ENCODE data around the gene TNIP2.
"Not testable (repeated sequence)": the region's sequence is repeated elsewhere in the genome, so short reads cannot be mapped to it uniquely, and the experiment has no call there.

The TNIP2 gene

DNA sequence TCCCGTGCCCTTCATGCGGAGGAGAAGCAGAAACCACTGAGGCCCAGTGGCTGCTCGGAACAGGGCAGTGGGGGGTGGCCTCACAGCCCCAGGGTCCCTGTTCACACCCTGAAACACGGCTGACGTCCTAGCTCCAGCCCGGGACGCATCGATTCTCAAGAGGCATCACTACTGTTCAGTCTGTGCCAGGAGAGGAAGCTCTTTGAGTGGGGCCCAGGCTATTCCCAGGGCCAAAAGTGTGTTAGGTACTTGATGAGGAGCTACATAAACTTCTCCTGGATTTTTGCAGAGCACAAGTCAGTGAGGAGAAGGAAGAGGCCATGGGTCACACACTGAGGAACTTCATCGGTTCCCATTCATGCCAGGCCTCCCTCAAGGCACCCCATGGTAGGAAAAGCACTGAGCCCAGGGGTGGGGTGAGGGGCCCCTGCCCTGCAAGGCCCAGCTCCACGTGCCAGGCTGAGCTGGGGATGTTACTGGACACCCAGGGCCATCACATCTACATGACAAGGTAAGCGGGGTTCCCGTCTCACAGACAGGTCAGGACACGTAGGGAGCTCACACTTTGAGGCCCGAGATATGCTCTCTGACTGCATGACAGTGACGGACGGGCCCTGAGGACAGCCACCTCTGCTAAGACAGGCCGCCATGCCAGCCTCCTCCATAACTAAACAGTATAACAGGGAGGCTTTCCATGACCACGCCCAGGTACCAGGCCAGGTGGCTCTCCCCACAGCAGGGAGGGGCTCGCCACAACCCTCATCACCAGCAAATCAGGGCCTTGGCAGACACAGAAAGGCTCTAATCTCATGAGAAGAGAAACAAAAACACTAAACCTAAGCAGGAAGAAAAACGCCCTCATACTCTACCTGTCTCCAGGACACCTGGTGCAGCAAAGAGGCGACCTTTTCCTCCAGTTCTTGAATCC, 12.4 kb downstream of the TNIP2 start:
- DNase-seq = no peak

GRCh38 chr4:2742823-2743517, 13.2 kb downstream of the TNIP2 start:
- no peak for DNase-seq

DNA sequence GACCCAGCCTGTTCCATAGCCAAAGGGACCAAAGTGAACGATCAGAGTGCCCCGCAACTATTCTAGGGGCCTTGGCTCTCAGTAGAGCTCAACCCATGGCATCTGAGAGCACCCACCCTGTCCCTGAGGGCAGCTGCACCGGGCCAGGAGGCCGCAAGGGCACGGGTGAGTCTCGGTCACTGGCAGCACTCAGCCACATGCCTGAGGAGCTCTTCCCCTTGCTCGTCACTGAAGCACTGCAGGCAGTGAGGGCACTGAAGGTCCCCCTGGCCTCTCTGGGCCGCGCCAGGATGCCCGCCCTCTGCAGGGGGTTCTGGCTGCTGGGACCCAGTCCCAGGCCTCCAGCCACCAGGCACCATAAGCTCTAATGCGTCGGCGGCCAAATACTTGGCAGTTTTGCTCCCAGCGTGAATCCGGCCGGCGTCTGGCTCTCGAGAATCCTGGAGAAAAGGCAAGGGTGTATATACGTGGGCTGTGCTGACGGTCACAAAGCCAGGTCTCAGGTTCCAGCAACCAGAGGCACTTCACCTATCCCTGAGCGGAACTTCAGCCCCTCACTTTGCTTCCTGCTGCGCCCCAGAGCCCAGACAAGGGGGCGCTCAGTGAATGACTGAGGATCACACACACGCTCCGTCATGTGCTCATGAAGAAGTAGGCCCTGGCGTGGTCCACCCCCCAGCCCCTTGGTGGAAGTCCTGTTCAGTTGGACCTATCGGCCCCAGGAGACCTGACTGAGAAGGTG, 13.9 kb downstream of the TNIP2 start:
- DNase-seq = no peak

- no peak for DNase-seq
Measured at GRCh38 chr4:2741626-2742025, 14.5 kb downstream of the TNIP2 start.

DNA sequence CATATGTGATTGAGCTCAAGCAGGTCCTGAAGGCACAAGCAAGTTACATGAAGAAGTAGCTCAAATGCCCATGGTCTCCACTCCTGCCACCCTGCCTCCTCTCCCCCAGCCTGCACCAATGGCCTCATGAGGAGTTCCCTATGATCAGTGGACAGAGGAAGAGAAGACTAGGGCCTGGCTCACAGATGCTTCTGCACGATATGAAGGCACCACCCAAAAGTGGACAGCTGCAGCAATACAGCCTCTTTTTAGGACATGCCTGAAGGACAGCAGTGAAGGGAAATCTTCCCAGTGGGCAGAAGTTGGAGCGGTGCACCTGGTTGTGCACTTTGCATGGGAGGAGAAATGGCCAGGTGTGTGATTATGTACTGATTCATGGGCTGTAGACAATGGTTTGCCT, 17.8 kb downstream of the TNIP2 start:
- not testable (repeated sequence) for DNase-seq

- DNase-seq = no peak
Measured at GRCh38 chr4:2735869-2736268, 20.3 kb downstream of the TNIP2 start.

- DNase-seq = no peak
Measured at GRCh38 chr4:2734612-2735011, 21.5 kb downstream of the TNIP2 start.

DNA sequence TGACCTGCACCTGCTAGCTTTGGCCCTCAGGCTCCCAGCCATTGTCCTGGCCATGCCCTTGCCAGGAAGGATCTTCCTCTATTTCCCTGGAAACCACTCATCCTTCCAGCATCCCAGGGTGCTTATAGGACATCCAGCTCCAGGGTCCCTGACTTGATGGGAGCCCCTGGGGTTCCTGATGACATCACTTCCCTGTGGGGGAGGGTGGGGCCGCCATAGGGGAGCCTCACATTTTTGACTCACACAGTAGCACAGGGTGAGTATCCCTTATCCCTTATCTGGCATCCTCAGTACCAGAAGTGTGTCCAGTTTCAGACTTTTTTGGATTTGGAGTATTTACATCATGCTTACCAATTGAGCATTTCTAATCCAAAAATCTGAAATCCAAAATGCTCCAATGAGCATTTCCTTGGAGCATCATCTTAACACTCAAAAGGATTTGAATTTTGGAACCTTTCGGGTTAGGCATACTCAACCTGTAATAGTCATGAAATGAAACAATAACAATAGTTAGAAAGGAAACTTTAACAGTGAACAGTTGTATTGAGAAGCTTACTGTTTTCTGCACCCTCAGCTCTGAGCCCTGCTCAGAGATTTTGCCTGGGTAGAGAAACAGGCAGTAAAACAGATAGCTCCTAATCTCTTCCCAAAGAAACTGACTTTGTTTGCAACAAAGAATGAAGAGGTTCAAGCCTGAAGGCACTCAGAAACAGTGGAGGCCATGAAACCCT, 22.1 kb downstream of the TNIP2 start:
- DNase-seq = no peak

GRCh38 chr4:2733001-2733843, 22.9 kb downstream of the TNIP2 start:
- no peak for DNase-seq

- DNase-seq = no peak
Measured at GRCh38 chr4:2732526-2732925, 23.6 kb downstream of the TNIP2 start.

- no peak for DNase-seq
Measured at GRCh38 chr4:2731907-2732317, 24.2 kb downstream of the TNIP2 start.

GRCh38 chr4:2729533-2729875, 26.6 kb downstream of the TNIP2 start:
- no peak for DNase-seq

- DNase-seq = no peak
Measured at GRCh38 chr4:2728806-2729532, 27.2 kb downstream of the TNIP2 start.

- DNase-seq = no peak
Measured at GRCh38 chr4:2728221-2728620, 27.9 kb downstream of the TNIP2 start.

DNA sequence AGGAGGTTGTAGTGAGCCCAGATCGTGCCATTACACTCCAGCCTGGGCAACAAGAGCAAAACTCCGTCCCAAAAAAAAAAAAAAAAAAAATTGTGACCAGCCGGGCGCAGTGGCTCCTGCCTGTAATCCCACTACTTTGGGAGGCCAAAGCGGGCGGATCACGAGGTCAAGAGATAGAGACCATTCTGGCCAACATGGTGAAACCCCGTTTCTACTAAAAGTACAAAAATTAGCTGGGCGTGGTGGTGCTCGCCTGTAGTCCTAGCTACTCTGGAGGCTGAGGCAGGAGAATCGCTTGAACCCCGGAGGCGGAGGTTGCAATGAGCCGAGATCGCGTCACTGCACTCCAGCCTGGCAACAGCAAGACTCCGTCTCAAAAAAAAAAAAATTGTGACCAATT, 29.3 kb downstream of the TNIP2 start:
- DNase-seq = not testable (repeated sequence)

DNA sequence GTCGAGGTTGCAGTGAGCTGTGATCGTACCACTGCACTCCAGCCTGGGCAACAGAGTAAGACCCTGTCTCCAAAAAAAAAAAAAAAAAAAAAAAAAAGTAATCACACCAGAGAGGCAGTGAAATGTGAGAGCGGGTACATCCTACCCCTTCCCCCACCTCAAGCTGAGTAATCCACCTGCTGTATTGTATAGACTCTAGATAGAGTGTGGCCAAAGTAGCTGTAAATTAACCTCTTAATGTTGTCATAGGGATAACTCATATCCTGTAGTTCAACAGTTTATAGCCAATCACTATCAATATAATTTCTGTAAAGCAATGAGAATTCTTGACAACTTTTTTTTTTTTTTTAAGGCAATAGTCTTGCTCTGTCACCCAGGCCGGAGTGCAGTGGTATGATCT, 30.8 kb downstream of the TNIP2 start:
- DNase-seq = no peak

GRCh38 chr4:2723751-2724150, 32.4 kb downstream of the TNIP2 start:
- no peak for DNase-seq

GRCh38 chr4:2722033-2722432, 34.1 kb downstream of the TNIP2 start:
- DNase-seq = no peak

- DNase-seq = no peak
Measured at GRCh38 chr4:2721586-2721985, 34.5 kb downstream of the TNIP2 start.

GRCh38 chr4:2716236-2716635, 39.9 kb downstream of the TNIP2 start:
- no peak for DNase-seq

GRCh38 chr4:2715426-2715825, 40.7 kb downstream of the TNIP2 start:
- no peak for DNase-seq
